HG02852 (cell line): ENCODE measurements around the gene SNTG2.
"Not testable (repeated sequence)": the region's sequence is repeated elsewhere in the genome, so short reads cannot be mapped to it uniquely, and the experiment has no call there.

Source experiments
- ATAC-seq: cut with Tn5 transposase; IDR thresholded peaks from one replicate; pipeline ENCODE4 v1.9.1; 2021; ENCODE audit warnings: mild to moderate bottlenecking, moderate library complexity; ENCODE audit not compliant: unreplicated experiment

The SNTG2 gene

GRCh38 chr2:1353543-1353942 is 402.9 kb downstream of the SNTG2 start:
- no peak for ATAC-seq

- no peak for ATAC-seq
Measured at GRCh38 chr2:1360144-1360543, 409.5 kb downstream of the SNTG2 start.

GRCh38 chr2:1360557-1361250 is 410.1 kb downstream of the SNTG2 start:
- ATAC-seq: no peak

- no peak for ATAC-seq
Measured at GRCh38 chr2:1363367-1363766, 412.7 kb downstream of the SNTG2 start.

GRCh38 chr2:1366546-1367134 is 416.0 kb downstream of the SNTG2 start:
- no peak for ATAC-seq

- ATAC-seq: no peak
Measured at GRCh38 chr2:1367601-1368000, 417.0 kb downstream of the SNTG2 start.

- no peak for ATAC-seq
Measured at GRCh38 chr2:1369905-1370304, 419.3 kb downstream of the SNTG2 start.

- ATAC-seq: no peak
Measured at GRCh38 chr2:1370461-1370860, 419.8 kb downstream of the SNTG2 start.

GRCh38 chr2:1371082-1371481 is 420.4 kb downstream of the SNTG2 start:
- no peak for ATAC-seq

GRCh38 chr2:1373830-1374229 is 423.2 kb downstream of the SNTG2 start:
- no peak for ATAC-seq

- ATAC-seq: no peak
Measured at GRCh38 chr2:1374287-1374686, 423.6 kb downstream of the SNTG2 start.

GRCh38 chr2:1375794-1376193 is 425.1 kb downstream of the SNTG2 start:
- no peak for ATAC-seq

- ATAC-seq: no peak
Measured at GRCh38 chr2:1377473-1377872, 426.8 kb downstream of the SNTG2 start.

- ATAC-seq: no peak
Measured at GRCh38 chr2:1378456-1379150, 428.0 kb downstream of the SNTG2 start.

GRCh38 chr2:1381644-1382043 is 431.0 kb downstream of the SNTG2 start:
- ATAC-seq: no peak

- ATAC-seq: not testable (repeated sequence)
Measured at GRCh38 chr2:1387954-1388725, 437.5 kb downstream of the SNTG2 start.

- not testable (repeated sequence) for ATAC-seq
Measured at GRCh38 chr2:1390118-1390517, 439.5 kb downstream of the SNTG2 start.

GRCh38 chr2:1393321-1393720 is 442.7 kb downstream of the SNTG2 start:
- no peak for ATAC-seq

GRCh38 chr2:1394709-1395408 is 444.2 kb downstream of the SNTG2 start:
- no peak for ATAC-seq

- no peak for ATAC-seq
Measured at GRCh38 chr2:1397350-1397749, 446.7 kb downstream of the SNTG2 start.

GRCh38 chr2:1398191-1398590 is 447.5 kb downstream of the SNTG2 start:
- no peak for ATAC-seq
